ENCODE measurements around the gene TMC6.
"Not testable (repeated sequence)": the region's sequence is repeated elsewhere in the genome, so short reads cannot be mapped to it uniquely, and the experiment has no call there.

The TMC6 gene

GRCh38 chr17:78082988-78083387 lies 45.6 kb downstream of the TMC6 start:
- TF ChIP-seq CTCF (conservative IDR thresholded peaks at IDR 0.05) (no peak), ZFX (IDR thresholded peaks at IDR 0.05) (no peak)
- H3K27ac ChIP-seq: no peak overlapping the region

DNA sequence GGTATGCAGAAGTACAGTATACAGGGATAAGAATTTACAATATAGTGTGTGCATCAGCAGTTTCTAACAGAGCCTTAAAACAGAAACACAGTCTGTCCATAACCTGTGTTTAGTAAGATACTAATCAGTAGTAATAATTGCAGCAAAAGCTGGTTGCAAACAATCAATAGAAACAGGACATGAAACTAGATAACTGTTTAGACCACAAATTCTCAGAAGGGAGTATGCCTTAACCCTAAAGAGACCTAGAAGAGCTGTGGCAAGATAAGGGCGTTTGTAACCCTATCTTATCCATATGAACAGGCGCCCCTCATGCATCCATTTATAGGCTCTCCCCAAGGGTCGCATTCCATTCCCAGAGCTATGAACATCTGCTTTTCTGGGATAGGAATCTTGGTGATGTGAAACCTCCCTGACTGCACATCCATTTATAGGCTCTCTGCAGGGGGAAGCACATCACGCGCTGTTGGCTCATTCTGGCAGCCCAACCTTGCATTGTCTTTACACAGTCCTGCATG lies 46.1 kb downstream of the TMC6 start:
- H3K27ac ChIP-seq: not testable (repeated sequence)

- no peak for TF ChIP-seq CTCF (conservative IDR thresholded peaks at IDR 0.05)
- no peak for TF ChIP-seq ZFX (IDR thresholded peaks at IDR 0.05)
- no peak overlapping the region for H3K27ac ChIP-seq
Observed at GRCh38 chr17:78081551-78081950, 47.0 kb downstream of the TMC6 start.

GRCh38 chr17:78079253-78079652 lies 49.3 kb downstream of the TMC6 start:
- no peak for TF ChIP-seq ZFX (IDR thresholded peaks at IDR 0.05)
- no peak for TF ChIP-seq CTCF (conservative IDR thresholded peaks at IDR 0.05)
- no peak overlapping the region for H3K27ac ChIP-seq

DNA sequence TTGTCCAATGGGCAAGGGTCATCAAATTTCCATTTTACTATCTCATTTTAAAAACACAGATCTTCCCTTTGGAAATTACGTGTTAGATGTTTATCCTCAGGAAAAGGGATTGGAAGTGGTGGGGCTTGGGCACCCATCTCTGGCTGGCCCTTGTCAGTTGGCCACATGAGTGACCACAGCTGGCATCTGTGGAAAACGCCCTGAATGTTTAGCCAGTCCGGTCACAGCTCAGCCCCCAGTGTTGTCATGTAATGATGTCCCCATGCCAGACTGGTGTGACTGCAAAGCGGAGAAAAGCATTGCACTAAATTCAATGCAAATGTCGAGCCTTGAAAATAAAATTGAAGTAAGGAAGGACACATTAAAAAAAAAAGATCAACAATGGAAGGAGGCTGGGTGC lies 53.0 kb downstream of the TMC6 start:
- H3K27ac ChIP-seq: no peak overlapping the region
- no peak for TF ChIP-seq CTCF (conservative IDR thresholded peaks at IDR 0.05)
- TF ChIP-seq ZFX (IDR thresholded peaks at IDR 0.05): no peak

- no peak overlapping the region for H3K27ac ChIP-seq
- no peak for TF ChIP-seq ZFX (IDR thresholded peaks at IDR 0.05)
- TF ChIP-seq CTCF (conservative IDR thresholded peaks at IDR 0.05): no peak
Observed at GRCh38 chr17:78075011-78075410, 53.5 kb downstream of the TMC6 start.

DNA sequence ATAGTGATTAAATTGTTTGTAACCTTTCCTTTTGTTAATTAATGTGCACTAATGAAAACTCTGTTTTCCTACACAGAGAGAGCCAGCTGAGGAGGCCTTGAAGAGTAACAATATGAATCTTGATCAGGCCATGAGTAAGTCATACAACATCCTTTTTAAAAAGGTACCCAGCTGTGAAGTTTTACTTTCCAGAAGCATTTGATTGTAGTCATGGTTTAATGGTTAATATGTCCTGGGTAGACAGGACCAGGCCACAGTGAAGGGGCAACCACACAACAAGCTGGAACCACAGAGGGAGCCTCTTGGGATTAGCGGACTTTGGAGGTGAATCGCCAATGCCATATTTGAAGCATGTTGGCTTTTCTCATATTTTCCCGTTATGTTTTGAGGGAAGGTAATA lies 55.6 kb downstream of the TMC6 start:
- TF ChIP-seq ZFX (IDR thresholded peaks at IDR 0.05) (no peak), CTCF (conservative IDR thresholded peaks at IDR 0.05) (no peak)
- no peak overlapping the region for H3K27ac ChIP-seq

- TF ChIP-seq ZFX (IDR thresholded peaks at IDR 0.05): no peak
- no peak for TF ChIP-seq CTCF (conservative IDR thresholded peaks at IDR 0.05)
- H3K27ac ChIP-seq: no peak overlapping the region
Observed at GRCh38 chr17:78069695-78070094, 58.9 kb downstream of the TMC6 start.

GRCh38 chr17:78066976-78067375 lies 61.6 kb downstream of the TMC6 start:
- H3K27ac ChIP-seq: not testable (repeated sequence)
